HuH-7.5 (cell line): ENCODE data around the gene RIOK2.
"Not testable (repeated sequence)": the region's sequence is repeated elsewhere in the genome, so short reads cannot be mapped to it uniquely, and the experiment has no call there.

ENCODE experiments used
- DNase-seq: peaks from one replicate; pipeline ENCODE4 v3.0.0; 2011; ENCODE audit warnings: low spot score

RIOK2 gene

DNA sequence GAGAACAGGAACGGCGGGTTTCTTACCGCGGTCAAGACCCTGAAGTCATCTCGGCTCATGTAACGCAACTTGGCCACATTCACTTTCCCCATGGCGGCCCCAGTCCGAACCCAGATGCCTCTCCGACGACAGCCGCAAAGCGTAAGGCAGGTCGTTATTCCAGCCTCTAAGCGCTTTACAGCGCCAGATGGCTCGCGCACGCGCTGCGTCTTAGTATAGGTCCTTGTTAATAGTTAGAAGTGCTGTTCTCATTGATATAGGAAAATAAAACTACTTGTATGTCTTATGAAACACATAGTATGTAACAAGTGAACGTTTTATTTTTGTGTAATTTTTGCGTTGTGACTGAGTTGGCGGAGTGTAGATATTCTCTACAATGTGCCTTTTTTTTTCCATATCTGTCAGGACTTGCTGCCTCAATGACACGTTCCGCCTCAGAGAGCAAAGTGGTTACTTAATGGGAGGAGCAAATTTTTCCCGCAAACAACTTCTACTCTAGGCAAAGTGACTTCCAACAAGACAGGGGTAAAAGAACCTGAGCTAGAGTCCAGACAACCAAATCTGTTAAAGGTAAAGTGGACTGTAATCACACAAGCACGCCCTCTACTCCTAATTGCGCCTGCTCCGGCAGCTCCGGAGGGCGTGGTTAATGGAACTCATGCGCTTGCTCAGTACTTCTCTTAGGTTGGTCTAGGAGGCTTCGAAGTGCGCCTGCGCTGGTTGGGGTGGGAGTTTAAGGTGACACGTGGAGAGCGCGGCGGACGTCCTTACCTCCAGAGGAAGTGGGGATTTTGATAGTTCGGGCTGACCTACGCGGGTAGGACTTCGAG is at the start of gene RIOK2:
RIOK2 (minus strand) TSS at position 148 of the 830 bp plus-strand sequence; CDS start at position 92, 56 bp downstream.
- DNase-seq = peak; percentile 53

GRCh38 chr5:97231025-97231636 is 48.1 kb upstream of the RIOK2 start:
- peak; percentile 31 for DNase-seq

DNA sequence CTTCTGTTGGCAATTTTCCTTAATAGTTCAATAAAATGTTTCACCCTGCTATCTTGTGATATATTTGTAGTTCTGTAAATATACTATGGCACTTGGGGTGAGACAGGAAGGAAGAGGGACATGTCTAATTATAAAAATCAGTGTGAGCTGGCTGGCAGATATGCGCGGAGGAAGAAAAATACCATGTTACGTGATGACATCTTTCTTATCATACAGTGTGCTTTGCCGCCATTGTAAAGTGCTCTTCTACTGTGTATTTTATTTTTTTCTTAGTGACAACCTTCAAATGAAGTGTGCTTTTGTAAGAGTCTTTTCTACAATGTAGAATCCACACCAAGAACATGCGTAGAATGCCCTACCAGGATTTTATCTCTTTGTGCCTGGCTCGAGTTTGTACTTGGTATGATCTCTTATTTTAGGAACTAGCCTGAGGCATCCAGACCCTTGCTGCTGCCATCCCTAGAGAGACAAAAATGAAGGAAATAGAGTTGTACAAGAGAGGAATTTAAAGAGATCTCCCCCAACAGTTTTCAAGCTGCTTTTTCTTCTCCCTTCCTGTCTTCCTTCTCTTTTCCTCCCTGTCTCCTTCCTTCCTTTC is 46.7 kb upstream of the RIOK2 start:
- no peak for DNase-seq

GRCh38 chr5:97229196-97229595 is 46.1 kb upstream of the RIOK2 start:
- no peak for DNase-seq

DNA sequence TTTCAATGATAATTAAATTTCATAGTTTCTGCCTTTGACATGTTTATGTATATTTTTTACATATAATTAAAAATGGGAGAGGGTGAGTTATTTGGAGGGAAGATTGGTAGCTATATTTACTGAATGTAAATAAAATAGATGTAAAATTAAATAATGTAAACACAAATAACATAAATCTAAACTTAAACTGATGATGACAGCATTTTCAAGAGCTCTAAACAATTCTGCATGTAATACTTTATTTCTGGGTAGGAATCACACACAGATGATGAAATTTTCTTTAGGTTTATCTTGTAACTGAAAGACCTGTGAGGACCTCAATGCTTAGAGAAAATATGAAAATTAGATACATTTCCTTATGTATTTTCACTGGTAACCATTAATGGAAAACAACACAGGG is 42.2 kb upstream of the RIOK2 start:
- no peak for DNase-seq

- no peak for DNase-seq
Observed at GRCh38 chr5:97224112-97224750, 41.2 kb upstream of the RIOK2 start.

- DNase-seq = no peak
Observed at GRCh38 chr5:97223596-97223995, 40.5 kb upstream of the RIOK2 start.

- DNase-seq = no peak
Observed at GRCh38 chr5:97209343-97209742, 26.3 kb upstream of the RIOK2 start.

- DNase-seq = no peak
Observed at GRCh38 chr5:97208714-97209113, 25.7 kb upstream of the RIOK2 start.

DNA sequence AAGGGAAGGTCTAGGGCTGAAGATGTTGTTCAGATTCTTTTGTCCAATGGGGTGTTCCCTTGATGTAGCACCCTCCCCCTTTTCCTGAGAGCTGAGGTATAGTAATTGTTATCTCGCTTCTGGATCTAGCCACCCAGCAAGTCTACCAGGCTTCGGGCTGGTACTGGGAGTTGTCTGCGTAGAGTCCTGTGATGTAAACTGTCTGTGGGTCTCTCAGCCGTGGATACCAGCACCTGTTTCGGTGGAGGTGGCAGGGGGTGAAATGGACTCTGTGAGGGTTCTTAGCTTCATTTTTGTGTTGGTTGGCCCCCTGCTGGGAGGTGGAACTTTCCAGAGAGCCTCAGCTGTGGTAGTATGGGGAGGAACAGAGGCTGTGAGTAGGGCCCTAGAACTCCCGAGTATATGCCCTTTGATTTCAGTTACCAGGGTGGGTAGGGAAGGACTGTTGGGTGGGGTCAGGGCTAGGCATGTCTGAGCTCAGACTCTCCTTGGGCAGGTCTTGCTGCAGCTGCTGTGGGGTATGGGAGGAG is 25.2 kb upstream of the RIOK2 start:
- DNase-seq = no peak

DNA sequence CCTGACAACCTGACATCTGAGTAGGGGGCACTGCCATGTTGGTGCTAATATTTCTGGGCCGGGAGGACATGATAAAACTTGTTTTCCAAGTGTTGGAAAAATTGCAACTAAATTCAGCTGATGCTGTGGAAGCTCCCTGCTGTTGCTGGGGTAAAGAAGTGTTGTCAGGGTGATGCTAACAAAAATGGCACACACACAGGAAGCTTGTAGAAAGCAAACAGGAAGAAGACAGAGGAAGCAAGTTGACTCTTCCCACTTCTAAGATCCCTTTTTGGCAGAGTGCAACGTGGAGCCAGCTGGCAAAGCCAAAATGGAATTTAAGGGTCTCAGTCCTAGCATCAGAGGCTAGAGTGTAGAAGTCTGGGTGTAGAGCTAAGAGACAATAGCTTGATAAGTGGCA is 11.3 kb upstream of the RIOK2 start:
- no peak for DNase-seq

DNA sequence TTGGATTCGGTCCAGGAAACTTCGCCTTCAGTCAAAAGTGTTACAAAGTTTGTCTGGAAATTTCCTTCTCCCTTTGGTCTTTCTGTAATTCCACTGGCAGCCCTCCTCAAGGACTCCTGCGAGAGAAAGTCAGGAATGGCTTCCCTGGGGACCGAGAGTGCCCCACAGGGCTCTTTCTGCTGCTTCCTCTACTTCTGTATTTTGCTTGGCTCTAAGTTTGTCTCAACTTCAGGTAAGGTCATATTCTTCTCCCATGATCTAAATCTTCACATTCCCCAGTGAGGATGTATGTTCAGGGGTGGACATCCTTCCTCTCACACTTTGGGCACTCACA is 10.3 kb upstream of the RIOK2 start:
- no peak for DNase-seq

DNA sequence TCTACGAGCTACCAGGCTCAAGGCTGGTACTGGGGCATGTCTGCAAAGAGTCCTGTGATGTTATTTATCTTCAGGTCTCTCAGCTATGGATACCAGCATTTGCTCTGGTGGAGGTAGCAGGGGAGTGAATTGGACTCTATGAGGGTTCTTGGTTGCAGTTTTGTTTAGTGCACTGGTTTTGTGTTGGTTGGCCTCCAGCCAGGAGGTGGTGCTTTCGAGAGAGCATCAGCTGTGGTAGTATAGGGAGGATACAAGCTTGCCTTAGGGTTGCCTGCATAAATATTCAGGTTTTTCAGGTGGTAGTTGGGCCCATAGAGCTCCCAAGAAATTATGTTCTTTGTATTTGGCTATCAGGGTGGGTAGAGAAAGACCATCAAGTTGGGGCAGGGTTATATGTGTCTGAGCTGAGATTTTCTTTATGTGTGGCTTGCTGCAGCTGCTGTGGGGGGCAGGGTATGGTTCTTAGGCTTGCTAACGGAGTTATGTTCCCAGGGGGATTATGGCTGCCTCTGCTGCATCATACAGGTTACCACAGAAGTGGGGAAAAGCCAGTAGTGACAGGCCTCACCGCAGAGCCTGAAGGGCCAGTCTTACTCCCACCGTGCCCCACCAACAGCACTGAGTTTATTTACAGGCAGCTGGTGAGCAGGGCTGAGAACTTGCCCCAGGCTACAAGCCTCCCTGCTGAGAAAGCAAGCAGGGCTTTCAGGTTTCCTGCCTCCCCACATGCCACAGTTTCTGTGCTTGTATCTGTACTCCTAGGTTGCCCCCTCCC is 9.7 kb upstream of the RIOK2 start:
- DNase-seq = no peak

DNA sequence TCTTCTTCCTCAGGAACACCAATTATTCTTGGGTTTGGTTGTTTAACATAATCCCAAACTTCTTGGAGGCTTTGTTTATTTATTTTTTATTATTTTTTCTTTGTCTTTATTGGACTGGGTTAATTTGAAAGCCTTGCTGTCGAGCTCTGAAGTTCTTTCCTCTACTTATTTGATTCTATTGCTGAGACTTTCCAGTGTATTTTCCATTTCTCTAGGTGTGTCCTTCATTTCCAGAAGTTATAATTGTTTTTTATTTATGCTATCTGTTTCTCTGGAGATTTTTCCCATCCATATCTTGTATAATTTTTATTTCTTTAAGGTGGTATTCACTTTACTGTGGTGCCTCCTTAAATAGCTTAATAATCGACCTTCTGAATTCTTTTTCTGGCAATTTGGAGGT is 8.8 kb upstream of the RIOK2 start:
- DNase-seq = no peak

- DNase-seq = not testable (repeated sequence)
Observed at GRCh38 chr5:97189523-97189922, 6.5 kb upstream of the RIOK2 start.

DNA sequence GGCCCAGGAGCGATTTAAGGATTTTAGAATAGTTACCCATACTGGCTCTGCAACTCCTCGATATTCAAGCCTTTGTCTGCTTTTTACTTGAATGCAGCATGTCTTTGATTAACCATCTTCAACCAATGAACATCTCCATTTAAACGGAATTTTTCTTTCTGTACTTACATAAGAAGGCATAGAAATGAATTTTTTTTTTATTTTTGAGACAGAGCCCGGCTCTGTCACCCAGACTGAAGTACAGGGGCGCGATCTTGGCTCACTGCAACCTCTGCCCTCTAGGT is 825 bp upstream of the RIOK2 start:
- DNase-seq = no peak

GRCh38 chr5:97182571-97183099 is 412 bp downstream of the RIOK2 start:
- DNase-seq = no peak

GRCh38 chr5:97181856-97182545 is 1.0 kb downstream of the RIOK2 start:
- no peak for DNase-seq

GRCh38 chr5:97179457-97179856 is 3.6 kb downstream of the RIOK2 start:
- DNase-seq = not testable (repeated sequence)

GRCh38 chr5:97172227-97172626 is 10.8 kb downstream of the RIOK2 start:
- no peak for DNase-seq

DNA sequence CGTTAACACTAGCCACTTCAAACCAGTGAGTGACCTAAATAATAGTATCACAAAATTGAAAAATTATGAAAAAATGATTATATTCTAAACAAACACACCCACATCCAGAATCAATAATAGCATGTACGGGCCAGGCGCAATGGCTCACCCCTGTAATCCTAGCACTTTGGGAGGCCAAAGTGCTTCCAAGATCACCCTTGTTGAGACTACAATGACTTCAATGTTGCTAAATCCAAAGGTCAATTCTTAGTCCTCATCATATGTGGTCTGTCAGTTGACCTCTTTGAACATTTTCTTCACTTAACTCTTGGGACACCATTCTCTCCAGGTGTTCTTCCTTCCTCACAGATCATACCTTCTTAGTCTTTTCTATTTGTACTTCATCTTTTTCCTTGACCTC is 11.3 kb downstream of the RIOK2 start:
- no peak for DNase-seq
